Activated T-helper 1 cell treated with anti-CD3 and anti-CD28 coated beads, Interleukin-2, amount 50 U/mL, for 16 hours (primary cell): ENCODE results near the gene SPDYC.
"Not testable (repeated sequence)": the region's sequence is repeated elsewhere in the genome, so short reads cannot be mapped to it uniquely, and the experiment has no call there.

Source experiments
- DNase-seq, 2 donors: peaks; one replicate each; pipeline ENCODE4 v3.0.0-alpha.2; 2020; ENCODE audit warnings: low read depth in 1 of 2, low spot score in 1 of 2

SPDYC gene

GRCh38 chr11:65167656-65168055 lies 2.4 kb upstream of the SPDYC start:
- no peak for DNase-seq

- no peak for DNase-seq
Measured at GRCh38 chr11:65169164-65169641, 830 bp upstream of the SPDYC start.

- DNase-seq = no peak
Measured at GRCh38 chr11:65172600-65172999, 2.6 kb downstream of the SPDYC start.

- DNase-seq = not testable (repeated sequence)
Measured at GRCh38 chr11:65174571-65175010, 4.6 kb downstream of the SPDYC start.

GRCh38 chr11:65180877-65181568 lies 11.0 kb downstream of the SPDYC start:
- DNase-seq = peak; percentile 24 to 41

GRCh38 chr11:65181569-65182257 lies 11.7 kb downstream of the SPDYC start, which contains the start of gene CAPN1:
Gene CAPN1 (plus strand): TSS chr11:65181928. CDS start chr11:65182702, 774 bp downstream.
- peak; percentile 47 to 57 for DNase-seq

GRCh38 chr11:65182258-65183170 lies 12.5 kb downstream of the SPDYC start:
- DNase-seq = no peak

GRCh38 chr11:65183201-65183891 lies 13.3 kb downstream of the SPDYC start:
- no peak for DNase-seq

GRCh38 chr11:65184146-65184545 lies 14.1 kb downstream of the SPDYC start:
- no peak for DNase-seq

- no peak for DNase-seq
Measured at GRCh38 chr11:65185171-65185570, 15.1 kb downstream of the SPDYC start.

GRCh38 chr11:65185869-65186341 lies 15.9 kb downstream of the SPDYC start:
- no peak for DNase-seq

GRCh38 chr11:65186701-65187100 lies 16.7 kb downstream of the SPDYC start:
- no peak for DNase-seq

- DNase-seq = no peak
Measured at GRCh38 chr11:65187146-65187675, 17.2 kb downstream of the SPDYC start.

GRCh38 chr11:65187971-65188461 lies 18.0 kb downstream of the SPDYC start:
- DNase-seq = no peak

- no peak for DNase-seq
Measured at GRCh38 chr11:65188486-65188885, 18.5 kb downstream of the SPDYC start.

GRCh38 chr11:65189191-65189590 lies 19.2 kb downstream of the SPDYC start:
- no peak for DNase-seq

- no peak for DNase-seq
Measured at GRCh38 chr11:65194564-65194963, 24.5 kb downstream of the SPDYC start.

- DNase-seq = no peak
Measured at GRCh38 chr11:65204143-65204542, 34.1 kb downstream of the SPDYC start.

- DNase-seq = peak in 1 of 2 donors; percentile 33
Measured at GRCh38 chr11:65204646-65205601, 34.9 kb downstream of the SPDYC start.
